ENCODE measurements around the gene GHRL. TPM values are rescaled to one million over a fixed set of nuclear protein-coding genes. Genes with fewer than 3 reads are reported as not detected.
"Not testable (repeated sequence)": the region's sequence is repeated elsewhere in the genome, so short reads cannot be mapped to it uniquely, and the experiment has no call there.

Gene GHRL
- total RNA-seq, 1 donor from 2014 or later: not detected

DNA sequence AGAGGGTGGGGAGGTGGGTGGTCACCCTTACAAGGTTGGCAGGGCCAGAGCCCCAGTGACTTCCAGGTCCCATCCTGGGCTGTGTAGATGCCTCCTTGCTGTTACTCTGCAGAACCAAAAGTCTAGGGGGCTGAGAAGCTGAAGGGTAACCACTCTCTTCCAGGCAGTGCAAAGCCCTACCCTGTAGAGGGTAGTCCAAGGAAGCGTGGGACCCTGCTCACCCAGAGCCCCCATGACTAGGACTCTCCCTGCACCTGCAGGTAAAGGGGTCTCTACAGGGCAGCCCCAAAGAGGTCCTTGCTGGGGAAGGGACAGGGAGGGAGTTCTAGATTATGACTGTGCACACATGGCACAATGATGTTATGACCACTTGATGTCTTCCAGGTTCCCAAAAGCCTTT, 14.2 kb downstream of the GHRL start:
- no peak for DNase-seq (ENCODE audit: low read depth)
- no peaks in the 10 kb centered on the region for H3K36me3 ChIP-seq (ENCODE audit: control insufficient read depth, insufficient read depth, low read length)
- TF ChIP-seq, protein P1, sequence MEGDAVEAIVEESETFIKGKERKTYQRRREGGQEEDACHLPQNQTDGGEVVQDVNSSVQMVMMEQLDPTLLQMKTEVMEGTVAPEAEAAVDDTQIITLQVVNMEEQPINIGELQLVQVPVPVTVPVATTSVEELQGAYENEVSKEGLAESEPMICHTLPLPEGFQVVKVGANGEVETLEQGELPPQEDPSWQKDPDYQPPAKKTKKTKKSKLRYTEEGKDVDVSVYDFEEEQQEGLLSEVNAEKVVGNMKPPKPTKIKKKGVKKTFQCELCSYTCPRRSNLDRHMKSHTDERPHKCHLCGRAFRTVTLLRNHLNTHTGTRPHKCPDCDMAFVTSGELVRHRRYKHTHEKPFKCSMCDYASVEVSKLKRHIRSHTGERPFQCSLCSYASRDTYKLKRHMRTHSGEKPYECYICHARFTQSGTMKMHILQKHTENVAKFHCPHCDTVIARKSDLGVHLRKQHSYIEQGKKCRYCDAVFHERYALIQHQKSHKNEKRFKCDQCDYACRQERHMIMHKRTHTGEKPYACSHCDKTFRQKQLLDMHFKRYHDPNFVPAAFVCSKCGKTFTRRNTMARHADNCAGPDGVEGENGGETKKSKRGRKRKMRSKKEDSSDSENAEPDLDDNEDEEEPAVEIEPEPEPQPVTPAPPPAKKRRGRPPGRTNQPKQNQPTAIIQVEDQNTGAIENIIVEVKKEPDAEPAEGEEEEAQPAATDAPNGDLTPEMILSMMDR (IDR thresholded peaks at IDR 0.05; ENCODE audit: insufficient read depth, low read length, poor library complexity, severe bottlenecking): no peak
- H3K4me3 ChIP-seq (ENCODE audit: low read depth, low read length): no peak overlapping the region
- no peaks in the 10 kb centered on the region for H3K27me3 ChIP-seq (ENCODE audit: control insufficient read depth, insufficient read depth, low read length)

- no peaks in the 10 kb centered on the region for H3K27me3 ChIP-seq (ENCODE audit: control insufficient read depth, insufficient read depth, low read length)
- TF ChIP-seq, protein P1 (IDR thresholded peaks at IDR 0.05; ENCODE audit: insufficient read depth, low read length, poor library complexity, severe bottlenecking): no peak
- H3K36me3 ChIP-seq (ENCODE audit: control insufficient read depth, insufficient read depth, low read length): no peaks in the 10 kb centered on the region
- H3K4me3 ChIP-seq (ENCODE audit: low read depth, low read length): no peak overlapping the region
- DNase-seq (ENCODE audit: low read depth): no peak
Observed at GRCh38 chr3:10277115-10277625, 15.6 kb downstream of the GHRL start.

DNA sequence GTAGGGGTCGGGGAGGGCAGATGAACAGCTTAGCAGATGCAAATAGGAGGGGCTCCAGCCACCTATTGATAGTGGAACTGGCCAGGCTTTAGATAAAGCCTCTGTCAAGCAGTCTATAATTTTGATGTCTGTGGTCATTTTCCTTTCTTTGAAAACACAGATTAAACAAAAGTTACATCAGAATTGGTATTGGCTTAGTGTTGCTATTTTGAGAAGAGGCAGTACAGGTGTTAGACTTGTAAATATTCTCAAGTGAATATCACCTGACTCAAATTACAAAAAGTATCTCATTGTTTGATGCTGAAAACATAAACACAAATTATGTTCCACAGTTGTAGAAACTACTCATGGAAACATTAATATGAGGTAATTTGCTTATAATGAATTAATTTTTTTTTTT, 18.1 kb downstream of the GHRL start:
- Histone ChIP-seq H3K27me3 (ENCODE audit: control insufficient read depth, insufficient read depth, low read length) (no peaks in the 10 kb centered on the region), H3K36me3 (ENCODE audit: control insufficient read depth, insufficient read depth, low read length) (no peaks in the 10 kb centered on the region), H3K4me3 (ENCODE audit: low read depth, low read length) (no peak overlapping the region)
- TF ChIP-seq, protein P1 (IDR thresholded peaks at IDR 0.05; ENCODE audit: insufficient read depth, low read length, poor library complexity, severe bottlenecking): no peak
- no peak for DNase-seq (ENCODE audit: low read depth)

DNA sequence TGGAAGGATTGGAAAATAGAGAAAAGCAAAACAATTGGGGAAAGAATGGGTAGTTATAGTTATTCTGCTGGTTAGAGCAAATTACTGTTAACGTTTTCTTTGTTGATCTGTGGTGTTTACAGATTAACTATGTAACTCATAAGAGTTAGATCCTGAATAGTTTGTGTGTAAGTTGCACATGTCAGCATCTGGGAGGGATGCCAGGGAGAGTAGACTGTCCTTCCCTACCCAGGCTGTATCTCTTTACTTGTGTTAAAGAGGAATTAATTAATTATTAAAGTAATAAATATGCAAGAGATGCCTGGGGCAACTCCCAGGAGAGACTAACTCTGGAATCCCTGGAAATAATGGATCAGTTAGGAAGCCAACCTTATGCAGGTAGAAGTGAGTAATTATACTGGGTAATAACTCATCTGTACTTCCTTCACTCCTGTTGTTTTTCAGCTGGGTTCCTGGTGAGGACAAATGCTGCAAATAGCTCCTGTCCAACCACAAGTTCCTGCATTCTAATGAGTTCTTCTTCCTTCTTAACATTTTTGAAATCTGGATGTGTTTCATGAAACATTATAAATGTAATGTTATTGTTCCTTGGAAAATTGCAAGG, 18.9 kb downstream of the GHRL start:
- TF ChIP-seq, protein P1 (IDR thresholded peaks at IDR 0.05; ENCODE audit: insufficient read depth, low read length, poor library complexity, severe bottlenecking): no peak
- H3K27me3 ChIP-seq (ENCODE audit: control insufficient read depth, insufficient read depth, low read length): no peaks in the 10 kb centered on the region
- DNase-seq (ENCODE audit: low read depth): no peak
- no peaks in the 10 kb centered on the region for H3K36me3 ChIP-seq (ENCODE audit: control insufficient read depth, insufficient read depth, low read length)
- H3K4me3 ChIP-seq (ENCODE audit: low read depth, low read length): no peak overlapping the region

DNA sequence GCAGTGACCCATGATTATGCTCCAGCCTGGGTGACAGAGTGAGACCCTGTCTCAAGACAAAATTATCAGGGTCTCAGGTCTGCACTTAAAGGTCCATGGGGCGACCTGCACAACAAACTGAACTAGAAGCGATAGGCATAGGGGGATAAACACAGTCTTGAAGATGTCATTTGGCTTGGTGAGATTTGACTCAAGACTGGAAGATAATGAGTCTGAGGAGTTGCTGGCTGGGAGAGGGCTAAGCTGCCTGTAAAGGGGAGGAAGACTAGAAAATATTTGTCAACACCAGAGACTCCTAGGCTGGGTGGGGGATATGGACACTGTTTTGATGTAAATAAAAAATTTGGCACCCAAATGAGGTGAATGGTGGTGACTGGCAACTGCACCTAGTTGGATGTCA, 19.8 kb downstream of the GHRL start:
- TF ChIP-seq, protein P1 (IDR thresholded peaks at IDR 0.05; ENCODE audit: insufficient read depth, low read length, poor library complexity, severe bottlenecking): no peak
- DNase-seq (ENCODE audit: low read depth): no peak
- Histone ChIP-seq H3K27me3 (ENCODE audit: control insufficient read depth, insufficient read depth, low read length) (no peaks in the 10 kb centered on the region), H3K36me3 (ENCODE audit: control insufficient read depth, insufficient read depth, low read length) (no peaks in the 10 kb centered on the region), H3K4me3 (ENCODE audit: low read depth, low read length) (no peak overlapping the region)

DNA sequence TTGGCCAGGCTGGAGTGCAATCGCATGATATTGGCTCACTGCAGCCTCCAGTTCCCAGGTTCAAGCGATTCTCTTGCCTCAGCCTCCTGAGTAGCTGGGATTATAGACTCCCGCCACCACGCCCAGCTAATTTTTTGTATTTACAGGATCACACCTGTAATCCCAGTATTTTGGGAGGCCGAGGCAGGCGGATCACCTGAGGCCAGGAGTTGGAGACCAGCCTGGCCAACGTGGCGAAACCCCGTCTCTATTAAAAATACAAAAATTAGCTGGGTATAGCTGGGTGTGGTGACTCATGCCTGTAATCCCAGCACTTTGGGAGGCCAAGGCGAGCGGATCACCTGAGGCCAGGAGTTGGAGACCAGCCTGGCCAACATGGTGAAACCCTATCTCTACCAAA, 20.3 kb downstream of the GHRL start:
- H3K4me3 ChIP-seq (ENCODE audit: low read depth, low read length); DNase-seq (ENCODE audit: low read depth); H3K27me3 ChIP-seq (ENCODE audit: control insufficient read depth, insufficient read depth, low read length); H3K36me3 ChIP-seq (ENCODE audit: control insufficient read depth, insufficient read depth, low read length): not testable (repeated sequence)

All from kidney epithelial cell (primary cell).